Activated CD8-positive, alpha-beta memory T cell treated with anti-CD3 and anti-CD28 coated beads, Interleukin-2, amount 10 ng/mL, durations not matched to agents 7 days and 5 days (primary cell): ENCODE measurements around the gene PGBD5. TPM values are rescaled to one million over a fixed set of nuclear protein-coding genes. Genes with fewer than 3 reads are reported as not detected.

Experiments used
- ATAC-seq: fragments of 150-1000 bp; cut with Tn5 transposase; one replicate; pipeline ENCODE4 v1.10.0; 2021; ENCODE audit warnings: moderate library complexity
- CTCF ChIA-PET: fragments of 350-600 bp; sonication (Branson Sonifier 250); formaldehyde crosslinking; loops from one replicate; lab custom pipeline; 2021; ENCODE audit warnings: antibody characterized with exemption; lab: Charles Lee
- DNase-seq: peaks from one replicate; pipeline ENCODE4 v3.0.0-alpha.2; 2020
- H3K27ac Mint-ChIP-seq: one replicate; pipeline ENCODE4 v1.8.0; 2021; ENCODE audit warnings: mild to moderate bottlenecking, mixed read lengths
- H3K27me3 Mint-ChIP-seq: one replicate; pipeline ENCODE4 v1.8.0; 2021; ENCODE audit warnings: mixed read lengths
- H3K36me3 Mint-ChIP-seq: one replicate; pipeline ENCODE4 v1.8.0; 2021; ENCODE audit warnings: mild to moderate bottlenecking, mixed read lengths
- H3K4me1 Mint-ChIP-seq: one replicate; pipeline ENCODE4 v1.8.0; 2021; ENCODE audit warnings: mixed read lengths
- H3K4me3 Mint-ChIP-seq: one replicate; pipeline ENCODE4 v1.8.0; 2021; ENCODE audit warnings: mild to moderate bottlenecking, moderate library complexity, mixed read lengths
- H3K9me3 Mint-ChIP-seq: one replicate; pipeline ENCODE4 v1.8.0; 2022; ENCODE audit warnings: low read depth, mixed read lengths
- total RNA-seq, 2 experiments: library from RNA; stranded (reverse); gene quantifications; one replicate each; pipeline ENCODE4 v1.2.3, GENCODE V29; 2021

PGBD5 gene
- total RNA-seq, 2 experiments from 2014 or later = not detected

- peaks cover 8% of the 10 kb centered on the region for H3K27me3 Mint-ChIP-seq
- no peak overlapping the region for H3K27ac Mint-ChIP-seq
- H3K36me3 Mint-ChIP-seq = no peaks in the 10 kb centered on the region
- H3K4me1 Mint-ChIP-seq = peaks cover 11% of the 10 kb centered on the region
- no peak for ATAC-seq
- no peaks in the 10 kb centered on the region for H3K9me3 Mint-ChIP-seq
- DNase-seq = no peak
- CTCF ChIA-PET = interaction anchor here (1.2 to 3.0 kb wide), 3 partner anchors 594 to 1051 kb away, joined by 4 to 11 read pairs (median 4); no protein-coding TSS in a partner anchor
- no peak overlapping the region for H3K4me3 Mint-ChIP-seq
These were observed 116.4 kb downstream of the PGBD5 start for GRCh38 chr1:230309646-230310177.

- CTCF ChIA-PET = interaction anchor here (1.8 to 3.0 kb wide), 2 partner anchors 594 to 648 kb away, joined by 4 to 11 read pairs; no protein-coding TSS in a partner anchor
- no peaks in the 10 kb centered on the region for H3K9me3 Mint-ChIP-seq
- peaks cover 16% of the 10 kb centered on the region for H3K4me1 Mint-ChIP-seq
- no peaks in the 10 kb centered on the region for H3K36me3 Mint-ChIP-seq
- H3K27me3 Mint-ChIP-seq = peaks cover 8% of the 10 kb centered on the region
- no peak for ATAC-seq
- DNase-seq = no peak
- no peak overlapping the region for H3K4me3 Mint-ChIP-seq
- no peak overlapping the region for H3K27ac Mint-ChIP-seq
These were observed 117.3 kb downstream of the PGBD5 start for GRCh38 chr1:230308821-230309220.

- no peaks in the 10 kb centered on the region for H3K36me3 Mint-ChIP-seq
- DNase-seq (no peak), ATAC-seq (no peak)
- no peak overlapping the region for H3K4me3 Mint-ChIP-seq
- no peak overlapping the region for H3K27ac Mint-ChIP-seq
- CTCF ChIA-PET = interaction anchor here (1.8 to 3.0 kb wide), 3 partner anchors 593 to 1050 kb away, joined by 4 to 11 read pairs (median 7); no protein-coding TSS in a partner anchor
- H3K9me3 Mint-ChIP-seq = no peaks in the 10 kb centered on the region
- H3K4me1 Mint-ChIP-seq = peaks cover 20% of the 10 kb centered on the region
- H3K27me3 Mint-ChIP-seq = peaks cover 6% of the 10 kb centered on the region
These were observed 118.1 kb downstream of the PGBD5 start for GRCh38 chr1:230308039-230308438.

GRCh38 chr1:230307213-230307612 lies 118.9 kb downstream of the PGBD5 start:
- peaks cover 20% of the 10 kb centered on the region for H3K4me1 Mint-ChIP-seq
- DNase-seq (no peak), ATAC-seq (no peak)
- peak overlapping the region; percentile 29 for H3K27ac Mint-ChIP-seq
- no peak overlapping the region for H3K4me3 Mint-ChIP-seq
- CTCF ChIA-PET = interaction anchor here (1.2 to 2.2 kb wide), 2 partner anchors 825 to 1049 kb away, joined by 3 to 7 read pairs; no protein-coding TSS in a partner anchor
- peaks cover 7% of the 10 kb centered on the region for H3K27me3 Mint-ChIP-seq
- no peaks in the 10 kb centered on the region for H3K9me3 Mint-ChIP-seq
- H3K36me3 Mint-ChIP-seq = no peaks in the 10 kb centered on the region

- Mint-ChIP-seq H3K4me3 (no peak overlapping the region), H3K4me1 (peaks cover 20% of the 10 kb centered on the region), H3K36me3 (no peaks in the 10 kb centered on the region), H3K27ac (peak overlapping the region; percentile 17), H3K9me3 (no peaks in the 10 kb centered on the region), H3K27me3 (peaks cover 2% of the 10 kb centered on the region)
- DNase-seq (peak; percentile 80), ATAC-seq (peak; percentile 93)
- CTCF ChIA-PET = interaction anchor here (0.6 to 2.4 kb wide), 17 partner anchors 27 to 1048 kb away, joined by 3 to 14 read pairs (median 3); no protein-coding TSS in a partner anchor
These were observed 120.0 kb downstream of the PGBD5 start for GRCh38 chr1:230306169-230306568.

GRCh38 chr1:230303822-230304221 lies 122.3 kb downstream of the PGBD5 start:
- no peak for ATAC-seq

GRCh38 chr1:230303069-230303468 lies 123.1 kb downstream of the PGBD5 start:
- no peak overlapping the region for H3K4me3 Mint-ChIP-seq
- CTCF ChIA-PET = interaction anchor here (1.2 to 1.4 kb wide), 2 partner anchors 79 to 642 kb away, joined by 3 to 6 read pairs; no protein-coding TSS in a partner anchor
- H3K27me3 Mint-ChIP-seq = peaks cover 2% of the 10 kb centered on the region
- no peaks in the 10 kb centered on the region for H3K36me3 Mint-ChIP-seq
- ATAC-seq (no peak), DNase-seq (no peak)
- H3K4me1 Mint-ChIP-seq = peaks cover 18% of the 10 kb centered on the region
- no peaks in the 10 kb centered on the region for H3K9me3 Mint-ChIP-seq
- H3K27ac Mint-ChIP-seq = no peak overlapping the region

More at GRCh38 chr1:230303822-230304221, 122.3 kb downstream of the PGBD5 start:
- Mint-ChIP-seq H3K27ac (no peak overlapping the region), H3K9me3 (no peaks in the 10 kb centered on the region), H3K36me3 (no peaks in the 10 kb centered on the region), H3K4me1 (peaks cover 18% of the 10 kb centered on the region), H3K27me3 (peaks cover 2% of the 10 kb centered on the region), H3K4me3 (no peak overlapping the region)
- CTCF ChIA-PET = interaction anchor here (1.0 to 1.1 kb wide), 2 partner anchors 134 to 1045 kb away, joined by 3 read pairs; no protein-coding TSS in a partner anchor
- no peak for DNase-seq

GRCh38 chr1:230301822-230302221 lies 124.3 kb downstream of the PGBD5 start:
- ATAC-seq (no peak), DNase-seq (no peak)
- no peak overlapping the region for H3K27ac Mint-ChIP-seq
- no peaks in the 10 kb centered on the region for H3K36me3 Mint-ChIP-seq
- CTCF ChIA-PET = no interaction called here
- no peaks in the 10 kb centered on the region for H3K9me3 Mint-ChIP-seq
- H3K27me3 Mint-ChIP-seq = peaks cover 6% of the 10 kb centered on the region
- peaks cover 14% of the 10 kb centered on the region for H3K4me1 Mint-ChIP-seq
- H3K4me3 Mint-ChIP-seq = no peak overlapping the region

- H3K27ac Mint-ChIP-seq = no peak overlapping the region
- no peak overlapping the region for H3K4me3 Mint-ChIP-seq
- CTCF ChIA-PET = interaction anchor here (0.8 kb wide), 1 partner anchor 10 kb away, joined by 3 read pairs; no protein-coding TSS in a partner anchor
- H3K36me3 Mint-ChIP-seq = no peaks in the 10 kb centered on the region
- ATAC-seq (no peak), DNase-seq (no peak)
- no peaks in the 10 kb centered on the region for H3K9me3 Mint-ChIP-seq
- peaks cover 6% of the 10 kb centered on the region for H3K27me3 Mint-ChIP-seq
- H3K4me1 Mint-ChIP-seq = peaks cover 14% of the 10 kb centered on the region
These were observed 124.8 kb downstream of the PGBD5 start for GRCh38 chr1:230301322-230301721.

- CTCF ChIA-PET = interaction anchor here (0.8 kb wide), 1 partner anchor 9 kb away, joined by 3 read pairs; no protein-coding TSS in a partner anchor
- H3K36me3 Mint-ChIP-seq = no peaks in the 10 kb centered on the region
These were observed 125.5 kb downstream of the PGBD5 start for GRCh38 chr1:230300322-230301301.

GRCh38 chr1:230299191-230300006 lies 126.7 kb downstream of the PGBD5 start:
- no peaks in the 10 kb centered on the region for H3K9me3 Mint-ChIP-seq
- ATAC-seq (no peak), DNase-seq (no peak)
- no peak overlapping the region for H3K27ac Mint-ChIP-seq
- H3K36me3 Mint-ChIP-seq = no peaks in the 10 kb centered on the region
- no peak overlapping the region for H3K4me3 Mint-ChIP-seq
- peaks cover 17% of the 10 kb centered on the region for H3K27me3 Mint-ChIP-seq
- CTCF ChIA-PET = no interaction called here
- H3K4me1 Mint-ChIP-seq = peaks cover 9% of the 10 kb centered on the region

More at GRCh38 chr1:230300322-230301301, 125.5 kb downstream of the PGBD5 start:
- ATAC-seq (no peak), DNase-seq (no peak)
- H3K4me1 Mint-ChIP-seq = peaks cover 9% of the 10 kb centered on the region
- H3K4me3 Mint-ChIP-seq = no peak overlapping the region
- H3K9me3 Mint-ChIP-seq = no peaks in the 10 kb centered on the region
- no peak overlapping the region for H3K27ac Mint-ChIP-seq
- peaks cover 6% of the 10 kb centered on the region for H3K27me3 Mint-ChIP-seq

- peaks cover 39% of the 10 kb centered on the region for H3K27me3 Mint-ChIP-seq
- H3K4me3 Mint-ChIP-seq = no peak overlapping the region
- no peak for ATAC-seq
- no peak for DNase-seq
- H3K36me3 Mint-ChIP-seq = no peaks in the 10 kb centered on the region
- peaks cover 2% of the 10 kb centered on the region for H3K4me1 Mint-ChIP-seq
- H3K27ac Mint-ChIP-seq = no peak overlapping the region
- CTCF ChIA-PET = no interaction called here
- no peaks in the 10 kb centered on the region for H3K9me3 Mint-ChIP-seq
These were observed 130.8 kb downstream of the PGBD5 start for GRCh38 chr1:230295367-230295766.
